Measurements from ENCODE around the gene SLC25A1. TPM values are rescaled to one million over a fixed set of nuclear protein-coding genes. Genes with fewer than 3 reads are reported as not detected.

SLC25A1 gene
- total and polyA plus RNA-seq, 9 donors, result 16.9 to 35.7 (median 22.6) TPM

GRCh38 chr22:19197997-19198865 lies 19.7 kb upstream of the SLC25A1 start:
- 85% methylated on average over 9 of the region's 10 CpGs for WGBS (ENCODE audit: insufficient coverage)
- Histone ChIP-seq H3K9me3 (replicated peaks; ENCODE audit: control insufficient read depth, low read depth, low read length) (no peaks in the 10 kb centered on the region), H3K36me3 (ENCODE audit: control insufficient read depth, insufficient read depth, low read length) (peaks cover 20% of the 10 kb centered on the region), H3K4me1 (ENCODE audit: control insufficient read depth, insufficient read depth, low read length) (no peaks in the 10 kb centered on the region), H3K27me3 (ENCODE audit: control insufficient read depth, insufficient read depth, low read length) (no peaks in the 10 kb centered on the region), H3K27ac (ENCODE audit: low read length) (no peak overlapping the region), H3K4me3 (ENCODE audit: low read length) (no peak overlapping the region)
- no peak for DNase-seq

GRCh38 chr22:19196841-19197612 lies 18.5 kb upstream of the SLC25A1 start:
- 59% methylated on average over 11 of the region's 11 CpGs for WGBS (ENCODE audit: insufficient coverage)
- Histone ChIP-seq H3K27ac (ENCODE audit: low read length) (no peak overlapping the region), H3K9me3 (replicated peaks; ENCODE audit: control insufficient read depth, low read depth, low read length) (no peaks in the 10 kb centered on the region), H3K4me1 (ENCODE audit: control insufficient read depth, insufficient read depth, low read length) (no peaks in the 10 kb centered on the region), H3K36me3 (ENCODE audit: control insufficient read depth, insufficient read depth, low read length) (peaks cover 20% of the 10 kb centered on the region), H3K27me3 (ENCODE audit: control insufficient read depth, insufficient read depth, low read length) (no peaks in the 10 kb centered on the region), H3K4me3 (ENCODE audit: low read length) (no peak overlapping the region)
- DNase-seq, result no peak

GRCh38 chr22:19195796-19196731 lies 17.5 kb upstream of the SLC25A1 start:
- DNase-seq, result no peak
- H3K9me3 ChIP-seq (replicated peaks; ENCODE audit: control insufficient read depth, low read depth, low read length), result no peaks in the 10 kb centered on the region
- 85% methylated on average over 16 of the region's 23 CpGs for WGBS (ENCODE audit: insufficient coverage)
- no peak overlapping the region for H3K4me3 ChIP-seq (ENCODE audit: low read length)
- H3K36me3 ChIP-seq (ENCODE audit: control insufficient read depth, insufficient read depth, low read length), result peaks cover 20% of the 10 kb centered on the region
- no peaks in the 10 kb centered on the region for H3K4me1 ChIP-seq (ENCODE audit: control insufficient read depth, insufficient read depth, low read length)
- no peak overlapping the region for H3K27ac ChIP-seq (ENCODE audit: low read length)
- no peaks in the 10 kb centered on the region for H3K27me3 ChIP-seq (ENCODE audit: control insufficient read depth, insufficient read depth, low read length)

- no peak for DNase-seq
- H3K4me1 ChIP-seq (ENCODE audit: control insufficient read depth, insufficient read depth, low read length), result no peaks in the 10 kb centered on the region
- no peaks in the 10 kb centered on the region for H3K27me3 ChIP-seq (ENCODE audit: control insufficient read depth, insufficient read depth, low read length)
- no peak overlapping the region for H3K27ac ChIP-seq (ENCODE audit: low read length)
- 91% methylated on average over 9 of the region's 16 CpGs for WGBS (ENCODE audit: insufficient coverage)
- peaks cover 20% of the 10 kb centered on the region for H3K36me3 ChIP-seq (ENCODE audit: control insufficient read depth, insufficient read depth, low read length)
- H3K9me3 ChIP-seq (replicated peaks; ENCODE audit: control insufficient read depth, low read depth, low read length), result no peaks in the 10 kb centered on the region
- H3K4me3 ChIP-seq (ENCODE audit: low read length), result no peak overlapping the region
Measured at GRCh38 chr22:19194766-19195536, 16.4 kb upstream of the SLC25A1 start.

GRCh38 chr22:19193879-19194278 lies 15.3 kb upstream of the SLC25A1 start:
- peaks cover 12% of the 10 kb centered on the region for H3K36me3 ChIP-seq (ENCODE audit: control insufficient read depth, insufficient read depth, low read length)
- DNase-seq, result no peak
- H3K4me3 ChIP-seq (ENCODE audit: low read length), result no peak overlapping the region
- no peaks in the 10 kb centered on the region for H3K27me3 ChIP-seq (ENCODE audit: control insufficient read depth, insufficient read depth, low read length)
- no peaks in the 10 kb centered on the region for H3K4me1 ChIP-seq (ENCODE audit: control insufficient read depth, insufficient read depth, low read length)
- no peak overlapping the region for H3K27ac ChIP-seq (ENCODE audit: low read length)
- H3K9me3 ChIP-seq (replicated peaks; ENCODE audit: control insufficient read depth, low read depth, low read length), result no peaks in the 10 kb centered on the region
- WGBS (ENCODE audit: insufficient coverage), result 100% methylated on average over 1 of the region's 6 CpGs

- Histone ChIP-seq H3K4me3 (ENCODE audit: low read length) (no peak overlapping the region), H3K36me3 (ENCODE audit: control insufficient read depth, insufficient read depth, low read length) (peaks cover 6% of the 10 kb centered on the region), H3K27ac (ENCODE audit: low read length) (no peak overlapping the region), H3K9me3 (replicated peaks; ENCODE audit: control insufficient read depth, low read depth, low read length) (no peaks in the 10 kb centered on the region), H3K4me1 (ENCODE audit: control insufficient read depth, insufficient read depth, low read length) (peaks cover 7% of the 10 kb centered on the region), H3K27me3 (ENCODE audit: control insufficient read depth, insufficient read depth, low read length) (no peaks in the 10 kb centered on the region)
- no peak for DNase-seq
- 95% methylated on average over 4 of the region's 6 CpGs for WGBS (ENCODE audit: insufficient coverage)
Measured at GRCh38 chr22:19187716-19188563, 9.4 kb upstream of the SLC25A1 start.

- Histone ChIP-seq H3K27me3 (ENCODE audit: control insufficient read depth, insufficient read depth, low read length) (no peaks in the 10 kb centered on the region), H3K9me3 (replicated peaks; ENCODE audit: control insufficient read depth, low read depth, low read length) (no peaks in the 10 kb centered on the region), H3K4me3 (ENCODE audit: low read length) (no peak overlapping the region), H3K4me1 (ENCODE audit: control insufficient read depth, insufficient read depth, low read length) (peaks cover 32% of the 10 kb centered on the region), H3K27ac (ENCODE audit: low read length) (no peak overlapping the region), H3K36me3 (ENCODE audit: control insufficient read depth, insufficient read depth, low read length) (peaks cover 6% of the 10 kb centered on the region)
- DNase-seq, result no peak
- WGBS (ENCODE audit: insufficient coverage), result 84% methylated on average over 17 of the region's 20 CpGs
Measured at GRCh38 chr22:19184276-19184997, 5.9 kb upstream of the SLC25A1 start.

GRCh38 chr22:19183216-19183615 lies 4.7 kb upstream of the SLC25A1 start:
- WGBS (ENCODE audit: insufficient coverage), result 90% methylated on average over 9 of the region's 9 CpGs
- no peak for DNase-seq
- Histone ChIP-seq H3K36me3 (ENCODE audit: control insufficient read depth, insufficient read depth, low read length) (peaks cover 6% of the 10 kb centered on the region), H3K4me1 (ENCODE audit: control insufficient read depth, insufficient read depth, low read length) (peaks cover 38% of the 10 kb centered on the region), H3K27ac (ENCODE audit: low read length) (no peak overlapping the region), H3K9me3 (replicated peaks; ENCODE audit: control insufficient read depth, low read depth, low read length) (no peaks in the 10 kb centered on the region), H3K4me3 (ENCODE audit: low read length) (no peak overlapping the region), H3K27me3 (ENCODE audit: control insufficient read depth, insufficient read depth, low read length) (no peaks in the 10 kb centered on the region)
